GM21360 (cell line): ENCODE measurements around the gene ARID3B.

Source experiments
- ATAC-seq: cut with Tn5 transposase; IDR thresholded peaks from one replicate; pipeline ENCODE4 v1.9.1; 2021; ENCODE audit warnings: mild to moderate bottlenecking, moderate library complexity; ENCODE audit not compliant: unreplicated experiment

The ARID3B gene

DNA sequence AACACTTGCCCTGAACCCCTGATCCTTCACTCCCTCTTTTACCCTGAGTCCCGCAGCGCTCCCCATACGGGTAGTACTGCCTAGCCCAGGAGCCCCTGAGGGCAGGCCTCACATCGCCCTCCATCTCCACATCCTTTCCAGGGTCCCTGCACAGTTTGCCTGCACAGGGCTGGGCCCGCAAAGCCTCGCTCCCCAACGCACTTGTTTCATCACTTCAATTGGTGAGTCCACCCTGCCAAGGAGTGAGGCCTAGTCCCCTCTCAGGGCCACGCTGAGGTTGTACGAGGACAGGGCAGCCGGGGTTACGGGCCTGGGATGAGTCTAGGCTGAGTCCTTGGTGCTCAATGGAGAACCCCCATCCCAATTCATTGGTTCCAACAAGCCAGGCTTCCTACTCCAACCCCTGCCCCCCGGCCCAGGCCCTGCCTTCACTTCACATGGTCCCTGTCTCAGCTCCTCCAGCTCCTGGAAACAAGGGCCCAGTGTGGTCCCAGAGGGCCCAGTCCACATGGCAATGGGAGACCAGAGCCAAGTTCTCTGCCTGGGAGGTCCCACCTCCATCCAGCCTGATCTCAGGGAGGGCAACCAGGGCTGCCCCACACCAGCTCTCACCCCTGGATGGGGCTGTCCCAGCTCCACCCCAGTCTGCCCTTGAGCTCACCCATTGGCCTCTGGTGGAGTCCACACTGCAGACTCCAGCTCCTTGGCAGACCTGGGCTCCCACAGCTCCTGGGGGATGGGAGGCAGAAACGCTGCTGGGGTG, 62.2 kb downstream of the ARID3B start:
- ATAC-seq: no peak

DNA sequence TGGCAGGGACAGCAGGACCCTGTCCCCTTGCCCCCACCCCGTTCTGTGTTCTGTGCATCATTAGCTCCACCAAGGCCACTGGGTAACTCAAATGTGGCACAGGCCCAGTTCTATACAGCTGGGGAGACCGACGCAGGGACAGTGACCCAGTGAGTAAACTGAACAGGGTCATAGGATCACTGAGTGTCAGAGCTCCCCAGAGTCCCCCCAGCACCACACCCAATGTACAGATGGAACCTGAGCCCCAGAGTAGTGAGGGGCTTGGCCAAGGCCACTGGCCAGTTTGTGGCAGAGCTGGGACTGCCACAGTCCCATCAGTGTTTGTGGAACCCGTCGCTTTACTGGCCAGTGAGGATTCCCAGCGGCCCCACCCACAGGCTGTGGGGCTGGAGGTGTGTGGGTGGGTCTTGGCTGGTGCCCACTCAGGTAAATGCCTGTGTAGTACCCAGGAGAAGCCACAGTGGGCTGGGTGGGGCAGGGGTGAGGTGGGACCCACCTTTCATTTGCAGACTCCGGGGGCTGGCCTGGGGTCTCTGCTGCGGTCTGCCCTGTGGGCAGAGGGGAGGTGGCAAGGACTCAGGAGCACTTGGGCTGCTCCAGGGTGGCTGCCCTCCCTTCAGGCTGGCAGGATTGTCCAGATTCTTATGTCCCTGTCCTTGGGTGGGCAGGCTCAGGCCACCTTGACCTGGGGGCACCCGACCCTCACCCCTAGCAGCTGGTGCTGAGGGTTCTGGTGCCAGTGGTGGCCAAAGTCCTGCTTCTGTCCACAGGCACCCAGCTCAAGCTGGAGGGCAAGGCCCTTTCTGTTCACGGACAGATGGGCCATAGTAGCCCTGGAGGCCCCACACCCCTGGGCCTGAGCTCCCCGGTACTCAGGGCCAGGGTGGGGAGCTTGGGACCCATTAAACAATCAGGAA, 63.0 kb downstream of the ARID3B start:
- no peak for ATAC-seq

DNA sequence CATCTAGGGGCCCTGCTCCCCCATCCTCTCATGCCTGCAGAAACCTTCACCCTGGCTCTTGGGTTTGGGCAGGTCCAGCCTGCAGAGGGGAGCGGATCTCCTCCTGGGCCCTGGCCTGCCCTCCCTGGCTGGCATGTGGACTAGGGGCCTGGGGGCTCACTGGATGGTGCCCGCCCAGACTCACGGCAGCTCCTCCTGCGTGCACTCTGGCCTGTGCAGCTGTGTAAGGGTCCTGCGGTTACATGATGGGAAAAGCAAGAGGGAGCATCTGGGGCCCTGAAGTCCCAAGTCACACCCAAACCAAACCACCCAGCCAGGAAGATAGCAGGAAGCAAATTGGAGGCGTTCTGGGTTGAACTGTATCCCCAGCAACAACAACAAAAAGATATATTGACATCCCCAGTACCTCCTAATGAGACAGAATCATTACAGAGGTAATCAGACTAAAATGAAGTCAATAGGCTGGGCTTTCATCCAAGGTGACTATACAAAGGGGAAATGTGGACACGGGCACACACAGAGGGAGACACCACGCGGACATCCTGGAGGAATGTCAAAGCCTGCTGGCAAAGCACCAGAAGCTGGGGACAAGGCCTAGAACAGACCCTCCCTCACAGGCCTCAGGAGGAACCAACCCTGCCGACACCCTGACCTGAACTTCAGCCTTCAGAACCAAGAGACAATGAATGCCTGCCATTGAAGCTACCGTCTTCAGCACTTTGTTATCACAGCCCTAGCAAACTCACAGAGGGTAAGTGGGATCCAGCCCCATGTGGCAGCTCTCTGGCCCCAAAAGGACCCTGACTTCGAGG, 64.2 kb downstream of the ARID3B start:
- no peak for ATAC-seq

DNA sequence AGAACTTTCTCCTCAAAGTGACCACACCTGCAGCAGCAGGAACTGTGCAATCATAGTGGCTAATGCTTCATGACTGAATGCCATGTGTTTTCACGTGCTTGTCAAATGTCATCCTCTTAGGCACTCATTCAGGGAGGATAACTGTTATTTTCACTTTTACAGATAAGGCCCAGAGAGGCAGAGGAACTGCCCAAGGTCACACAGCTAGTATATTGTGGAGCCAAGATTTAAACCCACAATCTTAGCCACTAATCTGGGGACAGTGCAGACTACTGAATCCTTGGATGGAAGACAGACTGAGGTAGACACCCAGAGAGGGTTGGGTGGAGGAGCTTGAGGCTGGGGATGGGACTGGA, 64.8 kb downstream of the ARID3B start:
- ATAC-seq: no peak

DNA sequence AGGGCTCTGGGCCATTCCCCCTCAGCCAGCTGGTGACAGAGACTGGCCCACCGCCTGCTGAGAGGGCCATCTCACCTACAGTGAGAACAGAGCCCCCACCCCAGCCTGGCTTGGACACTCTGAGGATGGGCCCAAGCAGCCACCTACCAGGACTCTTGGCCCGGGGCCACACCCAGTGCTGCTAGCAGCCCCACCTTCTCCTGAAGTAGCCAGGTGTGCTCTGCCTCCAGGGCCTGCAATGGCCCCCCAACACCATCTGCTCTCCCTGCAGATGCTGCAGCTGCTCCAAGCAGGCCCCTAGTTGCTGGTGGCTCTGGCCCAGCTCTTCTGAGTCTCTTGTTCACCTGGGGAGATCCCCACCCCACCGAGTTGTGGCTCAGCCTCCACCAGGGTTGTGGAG, 67.8 kb downstream of the ARID3B start:
- ATAC-seq: no peak

DNA sequence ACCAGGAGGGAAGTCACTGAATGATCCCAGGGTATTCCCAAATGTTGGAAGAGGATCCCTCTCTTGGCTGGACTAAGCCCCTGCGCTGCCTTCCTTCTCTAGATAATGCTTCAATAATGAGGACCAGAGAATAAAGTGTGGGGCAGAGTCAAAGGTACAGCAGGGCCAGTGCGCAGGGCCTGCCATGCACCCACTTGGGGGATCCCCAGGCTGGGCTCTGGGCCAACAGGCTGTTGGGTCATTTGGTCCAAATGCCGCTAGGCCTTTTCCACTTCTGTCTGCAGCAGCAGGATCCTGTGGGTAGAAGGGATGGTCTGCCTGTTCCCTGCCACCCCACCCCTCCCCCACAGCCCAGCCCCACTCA, 68.9 kb downstream of the ARID3B start:
- no peak for ATAC-seq

DNA sequence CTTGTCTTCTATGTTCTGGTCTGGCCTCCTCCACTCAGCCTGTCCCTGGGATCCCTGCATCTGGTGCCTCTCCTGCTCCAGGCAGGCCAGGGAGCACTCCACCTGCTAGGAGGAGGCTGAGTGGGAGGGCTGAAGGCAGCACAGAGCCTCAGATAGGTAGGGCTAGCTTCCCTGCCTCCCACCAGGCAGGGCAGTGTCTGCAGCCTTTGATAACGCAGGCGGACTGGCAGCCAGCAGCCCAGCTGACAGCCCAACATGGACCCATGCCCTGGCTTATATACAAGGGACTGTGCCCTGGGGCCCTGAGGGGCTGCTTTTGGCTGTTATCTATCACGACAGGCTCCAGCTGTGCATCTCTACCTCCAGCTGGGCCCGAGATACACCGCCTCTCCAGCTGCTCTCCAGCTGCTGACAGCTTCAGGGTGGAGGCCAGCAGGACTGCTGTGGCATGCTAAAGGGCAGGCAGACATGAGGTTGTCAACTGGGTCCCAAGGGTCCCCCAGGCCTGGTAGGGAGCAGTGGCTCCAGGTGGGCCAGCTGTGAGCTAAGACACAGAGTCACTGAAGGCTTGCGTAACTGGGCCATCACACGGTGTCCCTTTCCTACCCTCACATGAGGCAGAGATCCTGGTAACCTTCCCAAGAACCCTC, 69.4 kb downstream of the ARID3B start:
- ATAC-seq: no peak

DNA sequence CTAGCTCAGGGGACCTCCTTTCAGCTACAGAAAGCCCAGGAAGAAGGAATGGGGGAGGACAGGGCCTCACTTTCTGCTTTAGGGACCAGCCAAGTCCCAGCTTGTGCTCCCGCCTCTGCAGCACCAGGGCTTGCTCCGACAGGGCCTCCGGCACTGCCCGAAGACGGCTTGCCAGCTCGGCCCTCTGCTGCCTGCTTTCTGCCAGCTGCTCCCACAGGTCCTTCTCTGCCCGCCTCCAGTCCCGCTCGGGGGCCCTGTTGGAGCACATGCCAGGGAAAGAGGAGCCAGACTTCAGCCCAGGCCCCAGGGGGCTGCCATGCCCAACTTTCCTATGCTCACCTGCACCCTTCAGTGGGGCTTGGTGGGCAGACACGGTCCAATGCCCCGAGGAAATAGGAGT, 70.3 kb downstream of the ARID3B start:
- no peak for ATAC-seq

DNA sequence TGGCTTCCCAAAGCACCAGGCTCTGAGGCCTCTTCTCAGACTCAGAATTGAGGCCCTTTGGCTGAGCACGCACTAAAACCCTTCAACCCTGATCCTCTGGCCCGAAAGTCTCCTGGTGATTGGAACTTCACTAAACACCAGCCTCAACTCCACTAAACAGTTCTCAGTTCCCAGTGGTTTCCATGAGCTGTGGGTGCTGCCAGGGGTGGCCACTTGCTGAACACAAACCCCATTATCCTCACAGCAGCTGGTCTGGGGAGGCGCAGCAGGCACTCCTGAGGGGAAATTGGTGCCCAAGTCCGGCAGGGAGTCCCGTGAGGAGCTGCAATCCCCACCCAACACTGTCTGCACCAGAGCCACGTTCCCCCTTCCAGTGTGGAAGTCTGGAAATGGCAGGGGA, 70.8 kb downstream of the ARID3B start:
- no peak for ATAC-seq

DNA sequence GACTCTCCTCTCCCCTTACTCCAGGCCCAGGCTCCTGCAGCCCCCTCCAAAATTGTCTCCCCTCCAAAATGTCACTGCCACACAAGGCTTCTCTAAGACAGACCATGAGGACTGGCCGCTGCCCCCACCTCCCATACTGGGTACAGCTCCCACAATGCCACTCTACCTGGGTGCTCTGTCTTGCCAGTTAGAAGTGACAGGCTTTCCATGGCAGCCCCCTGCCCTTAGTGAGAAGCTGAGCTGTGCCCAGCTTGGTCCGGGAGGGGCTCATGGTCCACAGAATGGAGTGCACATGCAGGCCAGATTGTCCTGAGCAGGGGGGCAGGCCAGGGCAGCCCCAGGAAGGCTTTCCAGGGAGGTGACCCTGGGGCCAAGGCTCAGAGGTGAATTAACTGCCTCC, 71.7 kb downstream of the ARID3B start:
- ATAC-seq: no peak

DNA sequence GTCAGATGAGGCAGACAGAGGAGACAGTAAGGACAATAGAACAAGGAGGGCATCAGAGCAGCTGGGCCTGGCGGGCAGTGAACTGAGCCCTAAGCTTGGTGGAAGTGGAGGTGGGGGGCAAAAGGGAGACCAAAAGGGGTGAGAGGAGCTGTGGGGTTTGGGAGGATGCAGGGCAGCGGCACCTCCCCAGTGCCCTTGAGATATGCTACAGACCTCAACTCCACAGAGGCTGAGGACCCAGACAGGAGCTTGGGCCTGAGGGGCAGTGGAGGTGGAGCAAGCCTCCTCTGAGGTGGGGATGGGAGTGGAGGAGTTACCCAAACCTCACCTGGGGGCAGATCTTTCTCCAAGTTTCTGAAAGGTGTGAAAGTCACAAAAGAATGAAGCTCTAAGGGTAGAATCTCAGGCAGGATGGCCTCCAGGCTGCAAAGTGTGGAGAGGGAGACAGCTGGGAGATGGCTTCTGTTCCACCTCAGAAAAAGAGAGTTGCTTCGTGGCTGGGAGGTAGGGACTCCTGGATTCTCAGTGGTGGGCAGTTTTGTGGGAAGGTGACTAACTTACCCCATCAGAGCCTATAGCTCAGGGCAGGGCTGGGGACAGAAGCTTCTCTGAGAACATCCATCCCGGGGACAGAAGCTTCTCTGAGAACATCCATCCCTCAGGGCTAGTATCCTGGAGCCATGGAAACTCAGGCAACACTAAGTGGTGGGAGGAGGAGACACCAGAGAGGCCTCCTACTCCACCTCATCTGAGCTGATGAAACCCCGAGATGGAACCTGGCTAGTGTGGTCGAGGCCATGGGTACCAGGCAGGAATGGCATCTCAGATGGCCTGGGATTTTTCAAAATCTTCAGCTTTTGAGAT, 72.3 kb downstream of the ARID3B start:
- ATAC-seq: no peak

DNA sequence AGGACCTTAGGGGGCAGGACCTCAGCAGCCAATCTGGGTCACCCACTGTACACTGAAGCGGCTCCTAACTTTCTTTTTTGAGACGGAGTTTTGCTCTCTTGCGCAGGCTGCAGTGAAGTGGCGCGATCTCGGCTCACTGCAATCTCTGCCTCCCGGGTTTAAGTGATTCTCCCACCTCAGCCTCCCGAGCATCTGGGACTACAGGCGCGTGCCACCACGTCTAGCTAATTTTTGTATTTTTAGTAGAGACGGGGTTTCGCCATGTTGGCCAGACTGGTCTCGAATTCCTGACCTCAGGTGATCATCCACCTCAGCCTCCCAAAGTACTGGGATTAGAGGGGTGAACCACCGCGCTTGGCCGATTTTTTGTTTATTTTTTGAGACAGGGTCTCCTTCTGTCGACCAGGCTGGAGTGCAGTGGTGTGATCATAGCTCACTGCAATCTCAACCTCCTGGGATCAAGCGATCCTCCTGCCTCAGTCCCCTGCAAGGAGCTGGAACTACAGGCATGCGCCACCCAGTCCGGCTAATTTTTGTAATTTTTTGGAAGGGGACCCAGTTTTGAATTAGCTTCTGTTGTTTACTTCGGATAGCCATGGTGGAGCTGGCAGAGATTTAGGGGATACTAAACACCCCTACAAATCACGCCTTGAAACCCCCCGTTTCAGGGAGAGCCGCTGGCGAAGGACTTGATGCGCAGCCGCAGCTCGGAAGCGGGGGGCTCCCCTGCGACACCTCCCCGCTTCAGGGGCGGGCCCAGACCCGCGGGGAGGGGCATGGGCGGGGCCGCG, 73.1 kb downstream of the ARID3B start:
- ATAC-seq: no peak

DNA sequence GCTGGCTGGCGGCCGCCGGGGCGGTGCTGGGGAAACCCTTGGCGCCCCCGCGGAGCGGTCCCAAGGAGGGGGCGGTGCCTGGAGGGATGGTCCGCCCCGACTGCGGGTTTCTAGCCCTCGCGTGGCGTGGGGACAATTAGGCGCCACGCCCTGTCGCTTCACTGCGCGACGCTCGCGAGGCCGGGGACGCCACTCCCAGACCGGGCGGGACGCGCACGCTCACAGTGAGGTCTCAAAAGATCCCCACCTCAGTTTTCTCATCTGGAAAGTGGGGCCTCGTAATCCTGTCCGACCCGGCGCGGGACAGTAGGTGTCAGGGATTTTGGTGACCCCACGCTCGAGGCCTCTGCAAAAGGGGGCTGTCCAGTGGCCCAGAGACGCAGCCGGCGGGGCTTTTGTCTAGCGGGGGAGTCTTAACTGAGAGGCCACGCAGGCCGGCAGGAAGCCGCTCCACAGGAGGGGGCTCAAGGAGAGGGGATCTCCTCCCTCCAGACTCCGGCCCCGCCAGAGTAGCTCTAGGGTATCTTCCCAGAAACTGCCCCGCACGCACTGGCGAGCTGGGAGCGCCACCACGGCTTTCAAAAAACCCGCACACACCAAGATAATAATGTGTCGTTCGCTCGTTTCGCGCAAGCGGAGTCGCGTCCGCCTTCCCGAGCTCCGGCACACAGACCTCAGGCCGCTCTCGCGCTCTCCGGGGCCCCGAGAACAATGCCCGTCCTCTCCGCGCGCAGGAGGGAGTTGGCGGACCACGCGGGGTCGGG, 73.9 kb downstream of the ARID3B start:
- ATAC-seq: peak; percentile 46

DNA sequence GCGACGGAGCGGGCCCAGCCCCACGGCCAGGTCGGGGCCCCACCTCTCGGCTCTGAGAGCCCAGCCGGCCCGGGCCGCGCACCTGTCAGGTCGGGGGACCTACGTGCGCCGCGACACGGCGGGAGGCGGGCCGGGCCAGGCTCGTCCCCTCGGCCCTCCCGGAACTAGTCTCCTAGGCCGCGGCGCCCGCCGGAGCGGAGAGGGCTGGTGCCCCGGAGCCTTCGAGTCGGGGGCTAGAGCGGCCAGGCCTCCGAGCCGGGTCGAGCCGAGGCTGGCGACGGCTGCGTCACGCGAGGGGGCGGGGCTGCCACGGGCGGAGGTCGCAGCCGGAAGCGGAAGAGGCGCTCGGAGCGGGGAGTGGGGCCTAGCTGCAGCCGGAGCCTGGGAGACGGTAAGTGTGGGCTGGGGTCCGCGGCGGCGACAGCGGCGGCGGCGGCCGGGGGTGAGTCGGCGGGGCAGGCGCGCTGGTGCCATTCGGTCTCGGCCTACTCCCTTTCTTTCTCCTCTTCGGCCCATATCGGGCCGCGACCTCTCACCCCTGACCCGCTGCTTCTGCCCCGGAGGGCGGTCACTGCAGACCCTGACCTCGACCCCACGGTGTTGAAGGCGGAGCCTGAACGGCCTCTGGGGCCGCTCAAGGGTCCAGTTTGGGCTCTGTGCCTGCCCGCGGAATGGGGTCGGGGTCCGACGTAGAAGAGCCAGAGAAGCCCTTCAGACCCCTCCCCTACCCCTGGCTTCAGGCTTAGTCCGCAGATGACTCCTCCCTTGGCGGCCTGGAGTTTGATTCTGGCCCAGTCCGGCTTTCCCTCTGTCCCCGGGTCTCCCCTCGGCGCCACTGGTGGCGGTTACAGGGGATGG, 74.7 kb downstream of the ARID3B start, which contains the start of gene CLK3:
CLK3 (plus strand) TSS at position 329 of the 858 bp plus-strand sequence. CDS start 3,361 bp downstream, outside the sequence.
- peak; percentile 75 for ATAC-seq

DNA sequence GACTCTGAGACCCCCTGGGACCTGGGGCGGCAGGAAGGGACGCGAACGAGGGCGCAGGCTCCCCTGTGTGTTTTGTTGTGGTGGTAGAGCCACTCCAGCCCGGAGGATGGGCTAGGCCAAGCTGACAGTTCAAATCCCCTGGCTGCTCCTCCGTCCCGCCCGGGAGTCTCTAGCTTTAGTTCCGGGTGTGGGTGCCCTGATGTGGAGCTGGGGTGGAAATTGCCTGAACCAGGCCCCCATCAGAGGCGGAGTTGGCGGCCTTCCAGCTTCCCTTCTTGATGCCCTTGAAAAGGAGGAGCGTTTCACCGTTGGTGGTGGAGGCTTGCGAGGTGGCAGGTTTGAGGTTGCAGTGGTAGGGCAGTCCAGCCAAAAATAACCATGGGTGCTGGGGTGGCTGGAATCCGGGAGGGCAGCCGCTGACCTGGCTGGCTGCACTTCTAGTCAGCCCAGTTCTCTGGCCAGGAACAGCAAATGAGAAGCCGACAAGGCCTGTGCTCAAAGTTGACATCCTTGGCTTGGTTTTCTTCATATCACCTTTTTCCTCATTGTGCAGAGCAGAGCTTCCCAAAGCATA, 75.4 kb downstream of the ARID3B start:
- no peak for ATAC-seq

DNA sequence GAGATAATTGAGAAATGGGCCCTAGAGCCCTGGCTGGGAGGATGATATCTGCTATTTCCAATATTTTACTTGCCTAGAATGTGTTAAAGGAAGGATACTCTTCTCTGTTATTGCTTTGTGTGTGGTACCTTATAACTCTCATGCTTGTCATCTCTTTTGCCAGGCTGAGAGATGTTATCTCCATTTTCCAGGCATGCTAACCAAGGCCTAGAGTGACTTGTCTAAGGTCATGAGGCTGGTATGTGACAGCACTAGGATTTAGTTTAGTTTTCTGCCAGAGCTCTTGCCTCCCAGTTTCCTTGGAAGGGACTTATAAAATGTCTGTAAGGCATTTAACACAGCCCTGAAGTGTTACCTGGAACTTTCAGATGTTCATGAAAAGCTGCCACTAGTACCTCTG, 76.0 kb downstream of the ARID3B start:
- ATAC-seq: no peak
